ENCODE measurements around the gene FRMPD4. TPM values are rescaled to one million over a fixed set of nuclear protein-coding genes. Genes with fewer than 3 reads are reported as not detected.

The FRMPD4 gene
- polyA plus RNA-seq, 2 of the 4 experiments (the other 2 are of a cell fraction): 0.08 to 0.28 TPM

- TF ChIP-seq GATA3 (IDR thresholded peaks at IDR 0.05; ENCODE audit: borderline replicate concordance) (peak; percentile 19; the same call in 1 of the 2 replicates), ATOH8 (CRISPR knock-in tag; IDR thresholded peaks at IDR 0.05; ENCODE audit: low read depth) (no peak)
- H3K4me2 ChIP-seq: no peak overlapping the region
- ATAC-seq: no peak
- no peaks in the 10 kb centered on the region for H3K4me1 ChIP-seq
- peak in 1 of 2 experiments; percentile 23 for DNase-seq (ENCODE audit: low read depth in 1 of 2, low spot score in 1 of 2)
- FAIRE-seq: peak; percentile 28
- H3K9me3 ChIP-seq: no peaks in the 10 kb centered on the region
- ChIA-PET POLR2A (no interaction called here), CTCF (no interaction called here)
- no peak overlapping the region for H3K4me3 ChIP-seq
- no peak overlapping the region for H3K27ac ChIP-seq
- WGBS (ENCODE audit: missing lambda C conversion rate): 21% methylated on average over 4 of the region's 4 CpGs
Observed at GRCh38 chrX:12223650-12224049, 85.4 kb downstream of the FRMPD4 start.

GRCh38 chrX:12225107-12225506 lies 86.8 kb downstream of the FRMPD4 start:
- CTCF ChIA-PET: no interaction called here
- Histone ChIP-seq H3K4me3 (no peak overlapping the region), H3K27ac (no peak overlapping the region), H3K9me3 (no peaks in the 10 kb centered on the region), H3K4me1 (no peaks in the 10 kb centered on the region), H3K4me2 (no peak overlapping the region)
- 19% methylated on average over 1 of the region's 1 CpG for WGBS (ENCODE audit: missing lambda C conversion rate)
- TF ChIP-seq GATA3 (IDR thresholded peaks at IDR 0.05; ENCODE audit: borderline replicate concordance): 0 out of 2 replicates have a peak, but pooled peaks have one; percentile 14
- TF ChIP-seq PBX3 (IDR thresholded peaks at IDR 0.05): no peak
- TF ChIP-seq MYC (IDR thresholded peaks at IDR 0.05; ENCODE audit: borderline replicate concordance, low read length): no peak
- TF ChIP-seq HES2 (IDR thresholded peaks at IDR 0.05): no peak
- FAIRE-seq (no peak), ATAC-seq (no peak), DNase-seq (ENCODE audit: low read depth in 1 of 2, low spot score in 1 of 2) (peak in 1 of 2 experiments; percentile 4)
- POLR2A ChIA-PET: no interaction called here

GRCh38 chrX:12227412-12228041 lies 89.3 kb downstream of the FRMPD4 start:
- WGBS (ENCODE audit: missing lambda C conversion rate): 30% methylated on average over 1 of the region's 2 CpGs
- FAIRE-seq: no peak

More at GRCh38 chrX:12227412-12228041, 89.3 kb downstream of the FRMPD4 start:
- Histone ChIP-seq H3K4me3 (no peak overlapping the region), H3K9me3 (no peaks in the 10 kb centered on the region), H3K4me1 (no peaks in the 10 kb centered on the region), H3K4me2 (no peak overlapping the region), H3K27ac (no peak overlapping the region)
- POLR2A ChIA-PET: no interaction called here
- DNase-seq (ENCODE audit: low read depth in 1 of 2, low spot score in 1 of 2) (no peak), ATAC-seq (no peak)
- TF ChIP-seq HDAC2 (IDR thresholded peaks at IDR 0.05) (no peak), ELK1 (IDR thresholded peaks at IDR 0.05; ENCODE audit: low read depth, low read length) (no peak), RNF2 (IDR thresholded peaks at IDR 0.05; ENCODE audit: borderline replicate concordance, low read depth) (no peak), CHD2 (IDR thresholded peaks at IDR 0.05; ENCODE audit: low read length, partially characterized antibody) (no peak), ZFP36 (IDR thresholded peaks at IDR 0.05; ENCODE audit: borderline replicate concordance, partially characterized antibody) (no peak), ZSCAN20 (CRISPR knock-in tag; IDR thresholded peaks at IDR 0.05) (no peak), GATA3 (IDR thresholded peaks at IDR 0.05; ENCODE audit: borderline replicate concordance) (no peak), CEBPB (IDR thresholded peaks at IDR 0.05) (no peak), PBX3 (IDR thresholded peaks at IDR 0.05) (no peak), SMC3 (IDR thresholded peaks at IDR 0.05) (no peak), TFCP2L1 (CRISPR knock-in tag; IDR thresholded peaks at IDR 0.05) (no peak), NPAS2 (CRISPR knock-in tag; IDR thresholded peaks at IDR 0.05; ENCODE audit: borderline replicate concordance) (no peak), REST (IDR thresholded peaks at IDR 0.05) (no peak), HMGXB4 (CRISPR knock-in tag; IDR thresholded peaks at IDR 0.05; ENCODE audit: borderline replicate concordance) (no peak), RCOR1 (IDR thresholded peaks at IDR 0.05; ENCODE audit: low read depth, low read length) (no peak), HOXA7 (CRISPR knock-in tag; IDR thresholded peaks at IDR 0.05) (no peak), ZNF302 (CRISPR knock-in tag; IDR thresholded peaks at IDR 0.05) (no peak), ATOH8 (CRISPR knock-in tag; IDR thresholded peaks at IDR 0.05; ENCODE audit: low read depth) (no peak)
- CTCF ChIA-PET: interaction anchor here (0.5 kb wide), 1 partner anchor 79 kb away, joined by 3 read pairs; no protein-coding TSS in a partner anchor

All from A549 (cell line).